ENCODE measurements around the gene GAS2L3. TPM values are rescaled to one million over a fixed set of nuclear protein-coding genes. Genes with fewer than 3 reads are reported as not detected.
"Not testable (repeated sequence)": the region's sequence is repeated elsewhere in the genome, so short reads cannot be mapped to it uniquely, and the experiment has no call there.

The GAS2L3 gene
- total RNA-seq, 2 donors from 2014 or later: 23.5 to 56.0 TPM

DNA sequence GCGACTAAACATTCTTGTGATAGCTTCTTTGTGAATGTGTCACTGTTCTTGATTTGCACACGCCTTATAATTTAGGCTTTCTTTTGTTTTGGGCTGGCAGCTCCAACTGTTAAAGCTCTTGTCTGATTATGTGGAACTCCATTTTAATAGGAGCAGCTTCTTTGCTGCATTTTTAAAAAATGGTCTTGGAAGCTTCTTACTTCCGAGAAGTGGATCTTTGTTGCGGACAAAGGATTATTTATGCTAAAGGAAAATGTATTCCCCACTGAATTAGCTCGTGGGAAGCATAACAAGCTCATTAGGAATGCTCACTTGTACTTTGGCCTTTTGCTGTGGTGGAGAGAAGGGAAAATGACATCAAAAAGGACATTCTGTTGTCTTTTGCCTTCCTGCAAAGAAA is 20.0 kb downstream of the GAS2L3 start:
- H3K36me3 ChIP-seq: no peaks in the 10 kb centered on the region
- TF ChIP-seq, protein P1, sequence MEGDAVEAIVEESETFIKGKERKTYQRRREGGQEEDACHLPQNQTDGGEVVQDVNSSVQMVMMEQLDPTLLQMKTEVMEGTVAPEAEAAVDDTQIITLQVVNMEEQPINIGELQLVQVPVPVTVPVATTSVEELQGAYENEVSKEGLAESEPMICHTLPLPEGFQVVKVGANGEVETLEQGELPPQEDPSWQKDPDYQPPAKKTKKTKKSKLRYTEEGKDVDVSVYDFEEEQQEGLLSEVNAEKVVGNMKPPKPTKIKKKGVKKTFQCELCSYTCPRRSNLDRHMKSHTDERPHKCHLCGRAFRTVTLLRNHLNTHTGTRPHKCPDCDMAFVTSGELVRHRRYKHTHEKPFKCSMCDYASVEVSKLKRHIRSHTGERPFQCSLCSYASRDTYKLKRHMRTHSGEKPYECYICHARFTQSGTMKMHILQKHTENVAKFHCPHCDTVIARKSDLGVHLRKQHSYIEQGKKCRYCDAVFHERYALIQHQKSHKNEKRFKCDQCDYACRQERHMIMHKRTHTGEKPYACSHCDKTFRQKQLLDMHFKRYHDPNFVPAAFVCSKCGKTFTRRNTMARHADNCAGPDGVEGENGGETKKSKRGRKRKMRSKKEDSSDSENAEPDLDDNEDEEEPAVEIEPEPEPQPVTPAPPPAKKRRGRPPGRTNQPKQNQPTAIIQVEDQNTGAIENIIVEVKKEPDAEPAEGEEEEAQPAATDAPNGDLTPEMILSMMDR (IDR thresholded peaks at IDR 0.05): no peak
- no peaks in the 10 kb centered on the region for H3K4me1 ChIP-seq
- H3K9me3 ChIP-seq: no peaks in the 10 kb centered on the region
- H3K27me3 ChIP-seq: no peaks in the 10 kb centered on the region
- H3K27ac ChIP-seq: no peak overlapping the region
- H3K4me3 ChIP-seq: no peak overlapping the region
- H3K9ac ChIP-seq (ENCODE audit: low read depth in 2 of 2, low read length in 2 of 2): no peak overlapping the region
- no peak for DNase-seq
- intact Hi-C loops (cut with DNase I): no loop called here

DNA sequence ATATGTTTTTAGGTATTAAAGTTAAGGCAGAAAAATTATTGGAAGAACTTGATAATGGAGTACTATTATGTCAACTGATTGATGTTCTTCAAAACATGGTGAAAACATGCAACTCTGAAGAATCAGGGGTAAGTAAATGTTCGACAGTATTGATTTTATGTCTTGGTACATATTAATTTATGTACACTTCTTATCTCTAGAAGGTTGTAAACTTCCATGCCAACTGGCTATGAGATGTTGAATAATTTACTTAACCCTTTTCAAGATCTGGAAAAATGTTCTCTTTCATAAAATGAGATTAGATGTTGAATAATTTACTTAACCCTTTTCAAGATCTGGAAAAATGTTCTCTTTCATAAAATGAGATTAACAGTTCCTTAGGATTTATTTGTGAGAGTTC is 28.1 kb downstream of the GAS2L3 start:
- H3K27ac ChIP-seq: no peak overlapping the region
- H3K4me3 ChIP-seq: no peak overlapping the region
- H3K9me3 ChIP-seq: no peaks in the 10 kb centered on the region
- DNase-seq: no peak
- H3K4me1 ChIP-seq: no peaks in the 10 kb centered on the region
- TF ChIP-seq, protein P1 (IDR thresholded peaks at IDR 0.05): no peak
- no peaks in the 10 kb centered on the region for H3K36me3 ChIP-seq
- H3K27me3 ChIP-seq: no peaks in the 10 kb centered on the region
- intact Hi-C loops (cut with DNase I): no loop called here
- H3K9ac ChIP-seq (ENCODE audit: low read depth in 2 of 2, low read length in 2 of 2): no peak overlapping the region

DNA sequence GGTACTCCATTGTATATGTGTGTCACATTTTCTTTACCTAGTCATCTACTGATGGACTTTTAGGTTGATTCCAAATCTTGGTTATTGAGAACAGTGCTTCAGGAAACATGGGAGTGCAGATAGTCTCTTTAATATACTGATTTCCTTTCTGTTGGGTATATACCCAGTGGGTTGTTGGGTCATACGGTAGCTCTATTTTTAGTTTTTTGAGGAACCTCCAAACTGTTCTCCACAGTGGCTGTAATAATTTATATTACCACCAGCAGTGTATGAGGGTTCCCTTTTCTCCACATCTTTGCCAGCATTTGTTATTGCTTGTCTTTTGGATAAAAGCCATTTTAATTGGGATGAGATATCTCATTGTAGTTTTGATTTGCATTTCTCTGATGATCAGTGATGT is 29.5 kb downstream of the GAS2L3 start:
- DNase-seq; H3K27ac ChIP-seq; H3K4me1 ChIP-seq; H3K9ac ChIP-seq (ENCODE audit: low read depth in 2 of 2, low read length in 2 of 2); H3K9me3 ChIP-seq; intact Hi-C loops (cut with DNase I); H3K36me3 ChIP-seq; H3K4me3 ChIP-seq; H3K27me3 ChIP-seq: not testable (repeated sequence)

DNA sequence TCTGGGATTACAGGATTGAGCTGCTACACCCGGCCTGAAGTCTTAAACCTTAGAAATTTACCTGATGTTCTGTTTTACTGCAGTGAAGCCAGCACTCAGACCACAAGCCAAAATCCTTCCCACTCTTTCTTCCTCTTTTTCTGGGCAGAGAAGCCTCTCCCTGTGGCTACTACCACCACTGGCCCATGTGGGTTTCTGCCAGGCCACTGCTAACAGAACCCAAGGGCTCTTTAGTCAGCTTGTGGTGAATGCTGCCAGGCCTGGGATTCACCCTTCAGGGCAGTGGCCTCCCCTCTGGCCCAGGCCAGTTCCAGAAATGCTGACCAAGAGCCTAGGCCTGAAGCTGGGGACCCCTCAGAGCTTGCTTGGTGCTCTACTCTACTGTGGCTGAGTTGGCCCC is 35.3 kb downstream of the GAS2L3 start:
- TF ChIP-seq, protein P1 (IDR thresholded peaks at IDR 0.05): no peak

DNA sequence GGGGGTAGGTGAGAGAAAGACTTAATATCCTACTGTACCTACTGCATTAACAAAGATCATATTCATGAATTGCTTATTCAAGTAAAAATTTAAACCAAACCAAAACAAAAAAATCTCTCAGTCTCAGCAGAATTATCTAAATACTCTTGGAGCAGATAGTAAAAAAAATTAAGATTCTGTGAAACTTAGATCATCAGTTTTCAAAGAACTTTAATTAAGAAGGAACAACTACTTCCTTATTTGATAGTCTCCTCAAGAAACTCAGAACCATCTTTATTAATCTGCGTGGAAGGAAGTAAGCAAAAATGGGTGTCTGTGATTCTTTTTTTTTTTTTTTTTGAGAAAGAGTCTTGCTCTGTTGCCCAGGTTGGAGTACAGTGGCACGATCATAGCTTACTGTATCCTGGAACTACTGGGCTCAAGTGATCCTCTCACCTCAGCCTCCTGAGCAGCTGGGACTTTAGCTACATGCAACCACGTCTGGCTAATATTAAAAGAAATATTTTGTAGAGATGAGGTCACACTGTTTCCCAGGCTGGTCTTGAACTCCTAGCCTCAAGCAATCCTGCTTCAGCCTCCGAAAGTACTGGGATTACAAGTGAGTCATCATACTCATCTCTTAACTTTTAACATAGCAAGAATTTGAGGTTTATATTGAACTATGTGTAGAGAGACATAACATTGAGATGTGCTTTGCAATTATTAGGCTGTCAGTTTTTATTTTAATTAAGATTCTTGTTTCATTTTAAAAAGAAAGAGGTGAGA is 37.4 kb downstream of the GAS2L3 start:
- Histone ChIP-seq H3K9me3 (no peaks in the 10 kb centered on the region), H3K9ac (ENCODE audit: low read depth in 2 of 2, low read length in 2 of 2) (no peak overlapping the region), H3K4me1 (peaks cover 3% of the 10 kb centered on the region), H3K27ac (no peak overlapping the region), H3K4me3 (no peak overlapping the region), H3K36me3 (no peaks in the 10 kb centered on the region), H3K27me3 (no peaks in the 10 kb centered on the region)
- intact Hi-C loops (cut with DNase I): no loop called here
- TF ChIP-seq, protein P1 (IDR thresholded peaks at IDR 0.05): no peak
- no peak for DNase-seq

More for the DNA sequence above, 35.3 kb downstream of the GAS2L3 start:
- no peaks in the 10 kb centered on the region for H3K36me3 ChIP-seq
- intact Hi-C loops (cut with DNase I): no loop called here
- peaks cover 3% of the 10 kb centered on the region for H3K4me1 ChIP-seq
- H3K27ac ChIP-seq: no peak overlapping the region
- H3K9ac ChIP-seq (ENCODE audit: low read depth in 2 of 2, low read length in 2 of 2): no peak overlapping the region
- DNase-seq: no peak
- H3K9me3 ChIP-seq: no peaks in the 10 kb centered on the region
- no peak overlapping the region for H3K4me3 ChIP-seq
- H3K27me3 ChIP-seq: no peaks in the 10 kb centered on the region

DNA sequence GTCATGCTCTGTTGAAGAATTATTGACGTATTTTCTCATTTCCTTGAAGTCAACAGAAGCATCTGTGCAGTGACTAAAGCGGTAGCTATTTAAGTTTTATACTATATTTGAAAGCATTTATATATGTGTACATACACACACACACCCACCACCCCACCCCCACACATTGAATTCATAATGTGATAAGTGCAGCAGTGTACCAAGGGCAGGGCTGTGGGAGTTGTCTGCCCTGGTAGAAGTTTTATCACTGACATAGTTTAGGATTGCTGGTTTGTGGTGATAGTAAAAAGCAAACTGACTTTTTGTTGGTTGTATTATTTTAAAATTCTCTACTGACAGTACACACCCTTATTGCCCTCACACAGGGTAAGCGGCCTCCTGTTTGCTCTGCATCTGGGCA is 39.1 kb downstream of the GAS2L3 start:
- Histone ChIP-seq H3K4me1 (peaks cover 3% of the 10 kb centered on the region), H3K27ac (peak overlapping the region; percentile 49), H3K9me3 (no peaks in the 10 kb centered on the region), H3K9ac (ENCODE audit: low read depth in 2 of 2, low read length in 2 of 2) (peak overlapping the region in 1 of 2 donors; percentile 10), H3K27me3 (no peaks in the 10 kb centered on the region), H3K4me3 (no peak overlapping the region), H3K36me3 (no peaks in the 10 kb centered on the region)
- TF ChIP-seq, protein P1 (IDR thresholded peaks at IDR 0.05): no peak
- peak; percentile 91 for DNase-seq
- intact Hi-C loops (cut with DNase I): no loop called here

All from colonic mucosa (tissue), 4 donors.